ENCODE measurements around the gene EIF4G3.
A peak's percentile ranks its signal among the peaks of the same experiment; 100 is the strongest.
"Not testable (repeated sequence)": the region's sequence is repeated elsewhere in the genome, so short reads cannot be mapped to it uniquely, and the experiment has no call there.

EIF4G3 gene, protein sequence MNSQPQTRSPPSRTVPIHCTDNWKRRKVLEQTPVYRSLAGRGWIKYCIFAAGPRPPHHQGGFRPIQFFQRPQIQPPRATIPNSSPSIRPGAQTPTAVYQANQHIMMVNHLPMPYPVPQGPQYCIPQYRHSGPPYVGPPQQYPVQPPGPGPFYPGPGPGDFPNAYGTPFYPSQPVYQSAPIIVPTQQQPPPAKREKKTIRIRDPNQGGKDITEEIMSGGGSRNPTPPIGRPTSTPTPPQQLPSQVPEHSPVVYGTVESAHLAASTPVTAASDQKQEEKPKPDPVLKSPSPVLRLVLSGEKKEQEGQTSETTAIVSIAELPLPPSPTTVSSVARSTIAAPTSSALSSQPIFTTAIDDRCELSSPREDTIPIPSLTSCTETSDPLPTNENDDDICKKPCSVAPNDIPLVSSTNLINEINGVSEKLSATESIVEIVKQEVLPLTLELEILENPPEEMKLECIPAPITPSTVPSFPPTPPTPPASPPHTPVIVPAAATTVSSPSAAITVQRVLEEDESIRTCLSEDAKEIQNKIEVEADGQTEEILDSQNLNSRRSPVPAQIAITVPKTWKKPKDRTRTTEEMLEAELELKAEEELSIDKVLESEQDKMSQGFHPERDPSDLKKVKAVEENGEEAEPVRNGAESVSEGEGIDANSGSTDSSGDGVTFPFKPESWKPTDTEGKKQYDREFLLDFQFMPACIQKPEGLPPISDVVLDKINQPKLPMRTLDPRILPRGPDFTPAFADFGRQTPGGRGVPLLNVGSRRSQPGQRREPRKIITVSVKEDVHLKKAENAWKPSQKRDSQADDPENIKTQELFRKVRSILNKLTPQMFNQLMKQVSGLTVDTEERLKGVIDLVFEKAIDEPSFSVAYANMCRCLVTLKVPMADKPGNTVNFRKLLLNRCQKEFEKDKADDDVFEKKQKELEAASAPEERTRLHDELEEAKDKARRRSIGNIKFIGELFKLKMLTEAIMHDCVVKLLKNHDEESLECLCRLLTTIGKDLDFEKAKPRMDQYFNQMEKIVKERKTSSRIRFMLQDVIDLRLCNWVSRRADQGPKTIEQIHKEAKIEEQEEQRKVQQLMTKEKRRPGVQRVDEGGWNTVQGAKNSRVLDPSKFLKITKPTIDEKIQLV (N-terminal part only)

DNA sequence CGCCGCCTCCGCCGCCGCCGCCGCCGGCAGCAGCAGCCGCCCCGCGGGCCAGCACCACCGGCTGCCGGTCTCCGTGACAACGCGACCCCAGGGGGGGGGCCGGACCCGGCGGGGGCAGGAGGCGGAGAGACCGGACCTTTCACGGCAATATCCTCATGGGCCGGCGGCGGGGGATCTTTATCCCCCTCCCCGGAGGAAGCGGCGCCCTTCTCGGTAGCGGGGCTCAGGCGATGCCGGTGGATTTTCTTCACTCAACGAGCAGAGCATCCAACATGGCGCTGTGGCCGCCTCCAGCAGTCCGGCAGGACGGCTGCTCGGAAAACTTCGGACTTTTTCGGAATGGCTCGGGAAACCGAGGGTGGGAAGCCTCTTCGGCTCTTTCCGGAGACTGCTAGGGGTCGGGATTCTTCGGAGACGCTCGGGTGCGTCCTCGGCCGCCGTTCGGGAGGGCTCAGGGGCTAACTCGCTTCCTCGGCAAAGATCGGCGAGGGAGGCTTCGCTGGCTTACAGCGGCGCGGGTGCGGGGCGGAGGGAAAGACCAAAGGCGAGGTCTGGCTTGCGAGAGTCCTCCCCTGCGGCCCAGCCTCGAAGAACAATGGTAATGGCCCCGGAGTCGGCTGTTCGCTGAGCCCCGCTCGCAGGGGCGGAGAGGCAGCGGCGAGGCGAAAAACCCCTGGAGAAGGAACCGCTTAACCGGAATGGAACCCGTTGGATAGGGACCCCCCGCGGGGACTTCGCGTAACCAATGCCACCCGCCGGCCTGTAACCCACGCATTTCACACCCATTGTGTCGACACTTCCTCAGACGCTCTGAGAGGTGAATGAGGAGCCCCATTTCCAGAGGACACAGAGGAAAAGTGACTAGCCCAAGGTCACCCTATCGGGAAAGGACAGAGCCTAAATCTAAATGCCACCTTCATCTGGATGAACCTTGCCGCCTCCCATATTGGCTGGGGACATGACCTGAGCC, at the start of gene EIF4G3:
Gene EIF4G3 (minus strand): TSS at position 312 of the 970 bp plus-strand sequence. CDS start 174,155 bp downstream, outside the sequence.
- DNase-seq, result peak; percentile 98 to 100 (median 99)
- intact Hi-C loops (cut with DNase I), result loop anchor here (5.0 to 10.0 kb wide), 2 partner anchors 62 to 390 kb away; partner anchors contain the start of gene HP1BP3

DNA sequence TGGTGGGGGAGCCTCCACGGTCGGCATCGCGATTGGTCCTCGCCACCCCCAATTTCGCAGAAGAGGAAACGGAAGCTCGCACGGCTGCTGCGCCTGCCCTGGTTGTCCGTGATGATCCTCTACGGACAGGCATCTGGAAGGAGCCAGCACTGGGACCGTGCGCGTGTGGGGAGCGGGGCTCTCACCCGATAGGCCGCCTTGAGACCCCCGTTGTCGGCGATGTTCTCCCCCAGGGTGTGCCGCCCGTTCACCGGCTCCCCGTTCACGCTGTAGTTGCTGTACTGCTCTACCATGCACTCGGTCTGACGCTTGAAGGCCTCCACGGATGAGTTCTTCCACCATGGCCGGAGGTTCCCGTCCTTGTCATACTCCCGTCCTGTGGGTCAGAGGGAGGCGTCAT, 48.4 kb upstream of the EIF4G3 start:
- intact Hi-C loops (cut with DNase I), result no loop called here
- DNase-seq, result peak in 2 of 10 donors; percentile 58 to 74

GRCh38 chr1:21220815-21221214, 44.1 kb upstream of the EIF4G3 start:
- intact Hi-C loops (cut with DNase I), result no loop called here
- DNase-seq, result peak in 5 of 10 donors; percentile 9 to 86 (median 22)

DNA sequence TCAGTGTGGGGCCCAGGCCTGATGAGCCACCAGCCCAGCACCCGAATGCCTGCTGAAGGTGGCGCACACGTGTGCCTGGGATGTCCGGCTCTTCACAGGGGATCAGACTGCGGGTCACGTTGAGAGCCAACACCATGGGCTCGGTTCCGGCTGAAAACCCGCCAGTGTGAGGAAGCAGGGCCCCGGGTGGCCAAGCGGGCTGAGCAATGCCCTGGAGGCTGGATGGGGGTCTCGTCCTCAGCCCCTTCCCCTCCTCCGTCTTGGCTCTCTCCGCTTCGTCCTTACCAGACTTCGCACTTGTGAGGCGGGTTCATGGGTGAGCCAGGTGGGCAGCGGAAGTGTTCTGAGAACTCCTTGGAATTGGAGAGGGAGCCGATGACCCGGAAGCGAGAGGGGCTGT, 43.0 kb upstream of the EIF4G3 start:
- intact Hi-C loops (cut with DNase I), result no loop called here
- DNase-seq, result peak in 1 of 10 donors; percentile 81

DNA sequence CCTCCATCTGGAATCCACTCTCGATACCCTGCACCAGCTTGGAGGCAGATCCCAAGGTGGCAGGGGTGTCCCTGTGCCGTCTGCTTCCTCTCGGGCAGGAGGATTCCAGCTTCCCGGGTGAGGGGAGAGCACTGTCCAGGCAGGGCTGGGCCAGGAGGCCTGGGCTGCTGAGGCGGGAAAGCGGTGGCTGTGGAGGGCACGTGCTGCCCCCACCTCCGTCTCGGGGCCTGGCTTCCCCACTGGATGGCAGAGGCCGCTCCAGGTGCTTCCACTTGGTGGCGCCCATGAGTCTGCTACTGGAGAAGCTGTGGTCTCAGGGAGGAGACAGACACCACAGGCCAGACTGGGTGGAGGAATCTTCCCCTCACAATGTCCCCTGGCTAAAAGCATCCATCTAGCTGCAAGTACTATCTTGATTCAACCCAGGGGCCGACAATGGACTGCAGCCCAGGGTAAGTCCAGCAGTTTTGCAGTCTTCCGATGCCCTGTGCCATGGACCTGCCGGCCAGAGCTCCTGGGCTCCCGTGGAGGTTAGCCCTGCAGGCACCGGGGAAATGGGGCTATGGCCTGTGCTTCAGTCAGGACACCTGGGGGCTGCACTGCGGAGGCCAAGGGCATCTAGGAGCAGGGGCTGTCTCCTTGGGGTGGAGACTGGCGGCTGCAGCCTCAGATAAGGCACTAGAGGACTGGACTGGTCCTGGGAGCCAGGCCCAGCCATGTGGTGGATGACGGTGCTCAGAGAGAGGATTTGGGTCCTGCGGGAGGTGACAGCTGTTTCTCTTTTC, 41.3 kb upstream of the EIF4G3 start:
- DNase-seq, result peak; percentile 35 to 93 (median 68)
- intact Hi-C loops (cut with DNase I), result no loop called here

GRCh38 chr1:21216835-21217811, 40.4 kb upstream of the EIF4G3 start:
- intact Hi-C loops (cut with DNase I), result no loop called here
- peak in 7 of 10 donors; percentile 41 to 87 (median 55) for DNase-seq

DNA sequence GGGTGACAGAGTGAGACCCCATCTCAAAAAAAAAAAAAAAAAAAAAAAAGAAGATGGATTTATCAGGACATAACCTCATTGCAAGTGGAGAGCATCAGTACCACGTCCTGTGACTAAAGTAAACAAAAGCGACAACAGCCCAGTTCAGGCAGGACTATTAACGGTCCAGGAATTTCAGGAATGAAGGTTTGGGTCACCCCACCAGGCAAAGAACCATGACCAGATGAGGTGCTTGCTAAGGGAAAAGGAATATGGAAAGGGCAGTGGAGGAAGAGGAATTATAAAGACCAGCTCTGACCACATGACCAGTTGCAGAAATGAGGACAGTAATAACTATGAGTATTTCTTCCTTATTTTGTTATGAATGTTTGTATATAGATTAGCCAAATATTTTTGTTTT, 35.4 kb upstream of the EIF4G3 start:
- no peak for DNase-seq
- intact Hi-C loops (cut with DNase I), result no loop called here

DNA sequence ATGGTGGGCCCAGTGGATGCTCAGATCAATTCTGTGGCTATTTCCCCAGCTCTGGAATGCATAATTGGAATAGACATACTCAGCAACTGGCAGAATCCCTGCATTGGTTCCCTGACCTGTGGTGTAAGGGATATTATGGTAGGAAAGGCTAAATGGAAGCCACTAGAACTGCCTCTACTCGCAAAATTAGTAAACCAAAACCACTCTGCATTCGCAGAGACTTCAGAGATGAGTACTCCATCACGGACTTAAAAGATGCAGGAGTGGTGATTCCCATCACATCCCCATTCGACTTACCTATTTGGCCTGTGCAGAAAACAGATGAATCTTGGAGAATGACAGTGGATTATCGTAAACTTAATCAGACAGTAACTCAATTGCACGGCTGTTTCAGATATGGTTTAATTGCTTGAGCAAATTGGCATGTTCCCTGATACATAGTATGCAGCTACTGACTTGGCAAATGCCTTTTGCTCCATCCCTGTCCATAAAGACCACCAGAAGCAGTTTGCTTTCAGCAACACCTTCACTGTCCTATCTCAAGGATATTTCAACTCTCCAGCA, 31.5 kb upstream of the EIF4G3 start:
- intact Hi-C loops (cut with DNase I); DNase-seq: not testable (repeated sequence)

GRCh38 chr1:21206117-21206516, 29.4 kb upstream of the EIF4G3 start:
- intact Hi-C loops (cut with DNase I), result no loop called here
- no peak for DNase-seq

GRCh38 chr1:21205416-21205815, 28.7 kb upstream of the EIF4G3 start:
- DNase-seq, result no peak
- intact Hi-C loops (cut with DNase I), result no loop called here

DNA sequence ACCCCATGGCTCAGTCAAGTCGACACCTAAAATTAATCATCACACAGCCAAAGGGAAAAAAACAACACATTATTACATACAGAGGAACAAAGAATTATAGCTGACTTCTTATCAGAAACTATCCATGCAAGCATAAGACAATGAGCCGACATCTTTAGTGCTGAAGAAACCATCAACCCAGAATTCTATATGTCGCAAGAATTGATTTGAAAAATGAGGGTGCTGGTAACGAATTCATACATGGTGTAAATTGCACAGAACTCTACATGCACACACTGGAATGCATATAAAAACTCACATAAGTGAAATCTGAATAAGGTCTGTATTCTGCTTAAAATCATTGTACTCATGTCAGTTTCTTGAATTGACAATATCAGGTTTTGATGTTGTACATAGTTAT, 25.0 kb upstream of the EIF4G3 start:
- intact Hi-C loops (cut with DNase I), result no loop called here
- no peak for DNase-seq

GRCh38 chr1:21201238-21201637, 24.5 kb upstream of the EIF4G3 start:
- intact Hi-C loops (cut with DNase I), result not testable (repeated sequence)

GRCh38 chr1:21200767-21201166, 24.1 kb upstream of the EIF4G3 start:
- DNase-seq, result peak in 1 of 10 donors; percentile 5
- intact Hi-C loops (cut with DNase I), result no loop called here

More at GRCh38 chr1:21201238-21201637, 24.5 kb upstream of the EIF4G3 start:
- DNase-seq, result peak in 1 of 10 donors; percentile 20

- DNase-seq, result no peak
- intact Hi-C loops (cut with DNase I), result loop anchor here (5.0 kb wide), 1 partner anchor 127 kb away; no protein-coding TSS in a partner anchor
Measured at GRCh38 chr1:21198929-21199328, 22.2 kb upstream of the EIF4G3 start.

DNA sequence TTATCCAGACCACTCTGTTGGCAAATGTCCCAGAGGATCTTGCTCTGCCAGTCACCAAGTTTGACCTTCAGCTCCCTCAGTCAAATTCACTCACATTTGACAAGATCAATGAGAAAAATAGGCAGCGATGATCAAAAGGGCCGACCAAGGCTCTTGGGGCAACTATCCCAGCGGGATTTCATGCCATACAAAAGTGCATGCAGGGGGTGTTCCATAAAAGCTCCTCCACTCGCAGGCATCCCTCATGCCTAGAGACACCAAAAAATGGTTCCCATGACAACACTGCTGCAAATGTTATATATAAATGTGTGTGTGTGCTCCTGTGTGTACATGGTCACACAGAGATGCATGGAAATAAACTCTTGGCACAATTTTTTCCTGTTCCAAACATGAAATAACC, 16.2 kb upstream of the EIF4G3 start:
- DNase-seq, result no peak
- intact Hi-C loops (cut with DNase I), result no loop called here

DNA sequence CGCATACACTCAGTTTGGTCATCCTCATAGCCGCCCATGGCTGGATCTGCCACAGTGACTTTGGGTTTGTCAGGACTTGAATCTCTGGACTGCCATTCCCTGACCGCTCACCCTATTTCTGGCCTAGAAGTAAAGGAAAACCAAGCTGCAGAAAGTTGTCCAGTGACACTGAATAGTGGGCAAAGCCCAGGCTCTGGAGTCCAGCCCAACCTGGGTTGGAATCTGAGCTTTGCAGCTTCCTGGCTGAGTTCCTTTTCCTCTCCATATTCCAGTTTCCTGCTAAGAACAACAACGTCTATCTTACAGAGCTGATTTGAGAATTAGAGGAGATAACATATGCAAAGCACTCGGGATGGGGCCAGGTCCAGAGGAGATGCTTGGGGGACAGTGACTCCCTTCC, 15.6 kb upstream of the EIF4G3 start:
- intact Hi-C loops (cut with DNase I), result no loop called here
- DNase-seq, result no peak

DNA sequence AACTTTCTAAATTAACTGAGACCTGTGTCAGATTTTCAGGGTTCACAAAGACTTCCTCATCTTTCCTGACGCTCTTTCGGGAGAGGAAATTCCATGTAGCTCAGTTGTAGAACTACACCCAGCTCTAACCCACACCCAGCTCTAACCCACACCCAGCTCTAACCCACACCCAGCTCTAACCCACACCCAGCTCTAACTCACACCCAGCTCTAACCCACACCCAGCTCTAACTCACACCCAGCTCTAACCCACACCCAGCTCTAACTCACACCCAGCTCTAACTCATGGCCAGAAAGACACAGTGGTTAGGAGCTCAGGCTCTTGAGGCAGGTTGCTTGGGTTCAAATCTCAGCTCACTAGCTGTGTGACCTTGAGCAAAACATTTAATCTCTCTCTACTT, 14.1 kb upstream of the EIF4G3 start:
- intact Hi-C loops (cut with DNase I); DNase-seq: not testable (repeated sequence)

Data from posterior cingulate gyrus (tissue), 11 donors.